Measurements from ENCODE around the gene ADGRL3.

DNA sequence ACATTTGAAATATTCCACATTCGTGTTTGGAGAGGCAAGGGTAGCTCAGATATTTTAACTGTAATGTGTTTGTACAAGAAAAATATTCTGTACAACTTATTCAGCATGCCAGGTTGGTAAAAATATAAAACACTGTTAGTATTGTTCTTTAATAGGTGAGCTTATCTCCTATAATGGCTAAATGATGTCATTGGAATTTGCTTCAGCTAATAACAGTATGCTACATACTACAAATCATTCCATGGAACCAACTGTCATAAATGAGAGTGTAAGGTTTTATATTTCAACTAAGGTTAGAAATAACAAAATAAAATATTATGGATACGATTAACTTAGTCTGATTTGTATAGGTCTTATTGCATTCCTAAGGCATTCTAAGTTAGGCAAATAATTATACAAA is 206.6 kb downstream of the ADGRL3 start:
- TF ChIP-seq, protein P1, sequence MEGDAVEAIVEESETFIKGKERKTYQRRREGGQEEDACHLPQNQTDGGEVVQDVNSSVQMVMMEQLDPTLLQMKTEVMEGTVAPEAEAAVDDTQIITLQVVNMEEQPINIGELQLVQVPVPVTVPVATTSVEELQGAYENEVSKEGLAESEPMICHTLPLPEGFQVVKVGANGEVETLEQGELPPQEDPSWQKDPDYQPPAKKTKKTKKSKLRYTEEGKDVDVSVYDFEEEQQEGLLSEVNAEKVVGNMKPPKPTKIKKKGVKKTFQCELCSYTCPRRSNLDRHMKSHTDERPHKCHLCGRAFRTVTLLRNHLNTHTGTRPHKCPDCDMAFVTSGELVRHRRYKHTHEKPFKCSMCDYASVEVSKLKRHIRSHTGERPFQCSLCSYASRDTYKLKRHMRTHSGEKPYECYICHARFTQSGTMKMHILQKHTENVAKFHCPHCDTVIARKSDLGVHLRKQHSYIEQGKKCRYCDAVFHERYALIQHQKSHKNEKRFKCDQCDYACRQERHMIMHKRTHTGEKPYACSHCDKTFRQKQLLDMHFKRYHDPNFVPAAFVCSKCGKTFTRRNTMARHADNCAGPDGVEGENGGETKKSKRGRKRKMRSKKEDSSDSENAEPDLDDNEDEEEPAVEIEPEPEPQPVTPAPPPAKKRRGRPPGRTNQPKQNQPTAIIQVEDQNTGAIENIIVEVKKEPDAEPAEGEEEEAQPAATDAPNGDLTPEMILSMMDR (IDR thresholded peaks at IDR 0.05), result no peak
- no peak for TF ChIP-seq POLR2A (IDR thresholded peaks at IDR 0.05)

Data from adrenal gland (tissue), 5 donors.